ENCODE results near the gene TRIM29.
A peak's percentile ranks its signal among the peaks of the same experiment; 100 is the strongest.
"Not testable (repeated sequence)": the region's sequence is repeated elsewhere in the genome, so short reads cannot be mapped to it uniquely, and the experiment has no call there.

The TRIM29 gene

DNA sequence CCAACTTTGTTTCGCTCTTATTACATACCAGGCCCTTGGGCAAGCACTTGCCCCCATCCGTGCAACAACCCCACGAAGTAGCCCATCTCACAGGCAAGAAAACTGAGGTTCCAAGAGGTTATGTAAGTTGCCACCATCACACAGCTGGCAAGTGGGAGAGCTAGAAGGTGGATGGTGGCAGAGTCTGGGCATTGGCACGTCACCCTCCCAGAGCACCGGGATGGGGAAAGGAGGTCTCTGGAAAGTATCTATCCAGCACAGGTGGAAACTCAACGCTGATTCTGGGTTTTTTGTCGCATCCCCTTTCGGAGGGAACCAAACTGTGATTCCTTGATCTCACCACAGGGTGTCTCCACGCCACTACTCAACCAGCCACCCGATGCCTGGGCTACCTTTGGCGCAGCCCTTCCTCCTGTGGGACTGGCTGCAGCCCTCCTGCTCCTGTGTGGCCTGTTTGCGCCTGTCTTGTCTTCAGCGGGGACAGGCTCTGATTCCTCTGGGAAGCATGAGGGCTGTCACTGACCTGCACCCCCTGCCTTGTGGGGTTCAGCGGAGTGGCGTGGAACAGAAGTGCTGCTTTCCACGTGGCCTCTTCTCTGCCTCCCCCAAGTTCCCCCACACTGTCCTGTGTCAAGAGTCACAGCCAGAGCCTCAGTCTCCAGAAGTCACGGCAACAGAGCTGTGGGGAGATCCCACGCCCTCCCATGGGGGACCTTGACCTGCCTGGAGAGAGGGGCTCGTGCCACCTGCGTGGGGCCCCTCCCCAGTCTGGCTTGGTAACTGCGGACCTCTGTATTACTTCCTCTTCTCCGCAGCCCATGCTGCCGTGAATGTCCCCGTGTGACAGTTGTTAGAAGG, 34.4 kb upstream of the TRIM29 start:
- DNase-seq (ENCODE audit: low read depth in 1 of 2, low spot score in 1 of 2): peak in 1 of 2 donors; percentile 11

- DNase-seq (ENCODE audit: low read depth in 1 of 2, low spot score in 1 of 2): no peak
Observed at GRCh38 chr11:120170741-120171261, 32.9 kb upstream of the TRIM29 start.

GRCh38 chr11:120169981-120170698, 32.2 kb upstream of the TRIM29 start:
- no peak for DNase-seq (ENCODE audit: low read depth in 1 of 2, low spot score in 1 of 2)

DNA sequence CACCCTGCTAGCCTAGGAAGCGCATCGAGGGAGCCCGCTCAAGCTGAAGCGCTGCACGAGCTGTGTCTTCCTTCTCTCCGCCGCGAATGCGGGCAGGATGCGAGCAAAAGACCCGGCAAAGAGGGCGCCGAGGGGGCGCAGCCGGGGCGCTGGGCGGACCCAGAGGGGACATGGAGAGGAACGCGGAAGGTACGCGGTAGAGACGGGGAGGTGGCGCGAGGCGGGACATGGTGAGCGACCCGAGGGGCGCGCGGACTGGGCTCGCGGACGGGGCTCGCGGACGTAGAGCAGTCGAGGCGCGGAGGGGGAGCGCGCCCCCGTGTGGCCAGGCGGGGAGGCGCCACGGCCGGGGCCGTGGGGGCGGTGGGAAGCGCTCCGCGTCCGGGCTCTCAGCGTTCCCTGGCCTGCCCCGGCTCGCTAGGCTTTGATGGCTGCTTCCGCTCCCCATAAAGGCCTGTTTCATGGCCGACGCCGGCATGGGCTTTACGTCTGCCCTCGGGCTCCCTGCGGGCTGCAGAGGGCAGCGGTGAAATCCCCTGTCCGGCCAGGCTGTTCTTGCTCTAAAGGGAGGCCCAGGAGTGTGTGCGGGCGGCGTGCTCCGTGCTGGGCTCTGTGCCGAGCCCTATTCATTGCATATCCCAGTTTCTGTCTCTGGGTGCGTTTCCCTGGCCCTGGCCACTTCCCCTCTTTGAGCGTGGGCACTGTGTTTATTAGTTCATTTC, 31.2 kb upstream of the TRIM29 start:
- peak; percentile 28 to 52 for DNase-seq (ENCODE audit: low read depth in 1 of 2, low spot score in 1 of 2)

GRCh38 chr11:120168108-120168959, 30.4 kb upstream of the TRIM29 start:
- DNase-seq (ENCODE audit: low read depth in 1 of 2, low spot score in 1 of 2): no peak

DNA sequence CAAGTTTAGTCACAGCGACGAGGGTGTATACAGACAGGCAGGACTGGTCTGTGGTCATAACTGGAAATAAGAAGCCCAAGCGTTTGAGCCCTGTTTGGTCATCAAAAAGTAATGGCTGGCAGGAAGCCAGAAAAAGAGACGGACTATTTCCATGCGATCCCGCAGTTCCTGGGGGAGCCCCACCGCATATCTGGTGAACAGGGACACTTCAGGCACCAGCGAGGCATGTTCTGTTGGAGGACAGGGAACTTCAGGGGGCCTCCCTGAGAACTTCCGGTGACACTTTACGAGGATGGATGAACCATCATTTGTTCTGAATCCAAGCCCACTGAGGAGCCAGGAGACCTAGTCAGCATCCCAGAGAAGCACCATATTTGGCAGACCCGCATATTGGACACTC, 29.7 kb upstream of the TRIM29 start:
- DNase-seq (ENCODE audit: low read depth in 1 of 2, low spot score in 1 of 2): no peak

DNA sequence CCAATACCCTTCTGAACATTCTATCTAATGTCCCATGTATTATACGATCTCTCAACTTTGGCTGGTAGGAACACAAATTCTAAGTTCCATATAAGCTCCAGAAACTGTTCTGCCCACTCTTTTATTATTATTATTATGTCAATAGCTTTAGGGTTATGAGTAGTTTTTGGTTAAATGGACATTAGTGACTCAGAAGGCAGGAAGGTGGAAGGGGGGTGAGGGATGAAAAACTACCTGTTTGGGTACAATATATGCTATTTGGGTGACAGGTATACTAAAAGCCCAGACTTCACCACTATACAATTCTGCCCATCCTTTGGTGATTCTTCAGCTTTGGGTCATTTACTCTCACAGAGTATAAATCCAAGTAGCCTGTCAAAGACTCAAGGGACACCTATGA, 22.5 kb upstream of the TRIM29 start:
- DNase-seq (ENCODE audit: low read depth in 1 of 2, low spot score in 1 of 2): no peak

DNA sequence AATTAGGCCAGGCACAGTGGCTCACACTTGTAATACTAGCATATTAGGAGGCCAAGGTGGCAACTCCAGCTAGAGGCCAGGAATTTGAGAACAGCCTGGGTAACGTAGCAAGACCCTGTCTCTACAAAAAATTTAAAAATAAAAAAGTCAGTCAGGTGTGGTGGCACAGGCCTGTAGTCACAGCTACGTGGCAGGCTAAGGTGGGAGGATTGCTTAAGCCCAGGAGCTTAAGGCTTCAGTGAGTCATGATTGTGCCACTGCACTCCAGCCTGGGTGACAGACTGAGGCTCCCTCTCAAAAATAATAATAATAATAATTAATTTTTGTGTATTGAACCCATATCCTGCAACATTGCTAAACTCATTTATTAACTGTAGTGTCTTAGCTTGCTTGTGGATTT, 15.3 kb upstream of the TRIM29 start:
- DNase-seq (ENCODE audit: low read depth in 1 of 2, low spot score in 1 of 2): no peak

GRCh38 chr11:120151536-120151935, 13.6 kb upstream of the TRIM29 start:
- no peak for DNase-seq (ENCODE audit: low read depth in 1 of 2, low spot score in 1 of 2)

DNA sequence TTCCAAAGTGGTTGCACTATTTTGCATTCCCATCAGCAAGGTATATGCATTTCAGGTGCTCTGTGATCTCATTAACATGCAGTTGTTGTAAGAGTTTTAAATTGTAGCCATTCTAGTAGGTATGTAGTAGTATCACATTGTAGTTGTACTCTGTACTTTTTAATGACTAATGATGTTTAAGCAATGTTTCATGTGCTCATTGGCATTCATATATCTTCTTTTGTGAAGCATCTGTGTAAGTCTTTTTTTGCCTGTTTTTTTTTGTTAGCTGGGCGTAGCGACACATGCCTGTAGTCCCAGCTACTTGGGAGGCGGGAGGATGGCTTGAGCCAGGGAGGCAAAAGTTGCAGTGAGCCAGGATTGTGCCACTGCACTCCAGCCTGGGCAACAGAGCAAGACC, 11.3 kb upstream of the TRIM29 start:
- DNase-seq (ENCODE audit: low read depth in 1 of 2, low spot score in 1 of 2): no peak

DNA sequence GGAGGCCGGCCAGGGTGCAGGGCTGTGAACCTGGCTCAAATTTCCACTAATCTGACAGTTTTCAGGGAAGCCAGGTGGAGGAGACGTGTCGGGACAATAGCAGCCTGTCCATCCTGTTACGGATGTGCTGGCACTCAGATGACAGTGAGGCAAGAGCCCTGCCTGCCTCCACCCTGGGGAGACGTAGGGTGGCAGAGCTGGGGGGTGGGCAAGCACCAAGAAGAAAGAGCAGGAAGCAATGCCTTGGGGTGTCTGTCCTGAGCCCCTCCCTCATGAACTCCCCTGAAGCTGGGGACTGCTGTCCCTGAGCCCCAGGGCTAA, 10.0 kb upstream of the TRIM29 start:
- no peak for DNase-seq (ENCODE audit: low read depth in 1 of 2, low spot score in 1 of 2)

DNA sequence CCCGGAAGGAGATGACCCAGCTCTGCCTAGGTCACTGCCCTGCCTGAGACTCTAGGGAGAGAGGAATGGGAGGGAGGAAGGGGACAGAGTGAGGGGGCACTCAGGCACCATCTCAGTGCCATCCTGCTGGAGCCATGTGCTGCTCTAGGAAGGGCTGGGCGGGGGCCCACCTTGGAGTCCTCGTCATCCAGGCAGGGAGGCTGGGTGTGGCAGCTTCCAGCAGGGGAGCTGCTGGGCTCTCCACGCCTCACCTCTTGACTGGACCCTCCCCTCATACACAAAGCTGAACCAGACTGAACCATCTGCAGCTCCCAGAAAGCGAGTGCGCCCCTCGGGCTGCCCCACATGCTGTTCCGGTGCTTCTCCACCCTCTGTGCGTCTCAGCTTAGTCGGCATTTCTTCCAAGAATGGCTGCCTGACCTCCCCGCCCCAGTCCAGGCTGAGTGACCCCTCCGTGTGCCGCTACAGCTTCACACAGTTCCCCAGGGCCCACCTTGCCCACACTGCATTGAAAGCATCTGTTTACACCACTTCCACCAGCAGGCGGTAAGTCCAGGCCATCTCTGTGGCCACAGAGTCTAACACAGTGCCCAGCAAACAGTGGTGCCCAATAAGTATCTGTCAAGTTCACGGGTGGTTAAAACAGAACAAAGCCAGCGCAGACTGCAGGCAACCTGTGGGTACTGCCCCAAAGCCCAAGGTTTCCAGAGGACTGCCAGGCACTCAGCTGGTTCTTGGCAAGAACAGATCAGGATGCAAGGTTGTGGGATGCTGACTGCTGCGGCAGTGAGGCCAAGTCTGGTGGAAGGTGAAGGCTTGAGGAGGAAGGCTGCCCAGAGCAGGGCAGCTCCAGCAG, 9.4 kb upstream of the TRIM29 start:
- DNase-seq (ENCODE audit: low read depth in 1 of 2, low spot score in 1 of 2): no peak

- DNase-seq (ENCODE audit: low read depth in 1 of 2, low spot score in 1 of 2): no peak
Observed at GRCh38 chr11:120146413-120147093, 8.6 kb upstream of the TRIM29 start.

- DNase-seq (ENCODE audit: low read depth in 1 of 2, low spot score in 1 of 2): no peak
Observed at GRCh38 chr11:120144501-120144900, 6.6 kb upstream of the TRIM29 start.

- not testable (repeated sequence) for DNase-seq (ENCODE audit: low read depth in 1 of 2, low spot score in 1 of 2)
Observed at GRCh38 chr11:120143472-120143871, 5.6 kb upstream of the TRIM29 start.

DNA sequence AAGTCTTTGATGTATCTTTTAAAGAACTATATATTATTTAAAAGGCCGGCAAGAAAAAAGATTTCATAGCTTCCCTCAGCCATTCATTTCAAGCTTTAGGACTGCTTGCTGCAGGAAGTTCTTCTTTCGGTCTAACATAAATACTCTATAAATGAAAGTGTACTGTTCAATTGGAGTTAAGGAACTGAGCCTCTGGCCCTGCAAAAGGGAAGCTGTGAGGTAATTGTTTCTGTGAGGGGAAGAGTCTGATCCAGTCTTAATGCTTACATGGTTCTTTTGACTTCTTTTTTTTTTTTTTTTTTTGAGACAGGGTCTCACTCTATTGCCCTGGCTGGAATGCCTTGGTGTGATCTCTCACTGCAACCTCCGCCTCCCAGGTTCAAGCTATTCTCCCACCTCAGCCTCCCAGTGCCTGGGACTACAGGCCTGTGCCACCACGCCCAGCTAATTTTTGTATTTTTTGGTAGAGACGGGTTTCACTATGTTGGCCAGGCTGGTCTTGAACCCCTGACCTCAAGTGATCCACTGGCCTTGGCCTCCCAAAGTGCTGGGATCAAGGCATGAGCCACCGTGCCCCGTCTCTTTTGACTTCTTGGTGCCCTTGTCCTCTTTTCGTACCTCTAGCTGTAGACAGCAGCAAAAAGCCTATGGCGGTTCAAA, 4.7 kb upstream of the TRIM29 start:
- no peak for DNase-seq (ENCODE audit: low read depth in 1 of 2, low spot score in 1 of 2)

- DNase-seq (ENCODE audit: low read depth in 1 of 2, low spot score in 1 of 2): no peak
Observed at GRCh38 chr11:120141768-120142423, 4.0 kb upstream of the TRIM29 start.

- DNase-seq (ENCODE audit: low read depth in 1 of 2, low spot score in 1 of 2): no peak
Observed at GRCh38 chr11:120141113-120141767, 3.3 kb upstream of the TRIM29 start.

Measured in stimulated activated CD4-positive, alpha-beta T cell treated with anti-CD3 and anti-CD28 coated beads, Interleukin-15, amount 100 ng/mL, for 1 hour (primary cell).